NCI-H2227 (cell line): Measurements from ENCODE around the gene PRPSAP1.

Experiments
- DNase-seq: peaks from one replicate; lab custom pipeline; 2025; ENCODE audit not compliant: unreplicated experiment; lab: John Stamatoyannopoulos, UW

PRPSAP1 gene

DNA sequence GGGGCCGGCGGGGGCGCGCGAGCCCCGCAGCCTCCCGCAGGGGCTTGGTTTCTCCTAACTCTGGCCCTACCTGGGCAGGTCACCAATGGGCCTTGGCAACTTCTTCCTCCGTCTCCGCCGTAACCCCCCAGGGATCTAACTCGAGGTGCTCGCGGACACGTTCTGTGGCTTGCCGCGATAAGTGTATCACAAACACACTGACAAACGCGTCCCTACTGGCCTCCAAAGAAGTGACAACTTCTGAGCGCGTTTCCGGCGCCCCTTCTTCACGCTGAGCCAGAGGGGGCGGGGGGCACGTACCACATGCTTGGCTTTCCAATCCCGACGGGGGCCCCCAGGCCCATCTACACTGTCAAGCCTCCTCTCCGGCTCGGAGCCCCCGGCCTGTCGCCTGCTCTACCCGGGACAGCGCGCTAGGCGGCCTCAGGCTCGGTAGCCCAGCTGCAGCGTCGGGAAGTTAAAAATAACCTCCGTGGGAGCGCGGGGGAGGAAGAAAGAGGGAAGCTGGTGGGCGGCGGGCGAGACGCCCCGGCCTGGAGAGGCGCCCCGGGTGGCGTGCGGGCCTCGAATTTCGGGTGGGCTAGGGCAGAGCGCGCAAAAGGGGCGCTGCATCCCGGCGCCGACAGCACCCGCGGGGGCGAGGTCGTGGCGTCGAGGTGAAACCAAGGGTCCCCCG lies 30.0 kb upstream of the PRPSAP1 start:
- DNase-seq, result peak; percentile 31

DNA sequence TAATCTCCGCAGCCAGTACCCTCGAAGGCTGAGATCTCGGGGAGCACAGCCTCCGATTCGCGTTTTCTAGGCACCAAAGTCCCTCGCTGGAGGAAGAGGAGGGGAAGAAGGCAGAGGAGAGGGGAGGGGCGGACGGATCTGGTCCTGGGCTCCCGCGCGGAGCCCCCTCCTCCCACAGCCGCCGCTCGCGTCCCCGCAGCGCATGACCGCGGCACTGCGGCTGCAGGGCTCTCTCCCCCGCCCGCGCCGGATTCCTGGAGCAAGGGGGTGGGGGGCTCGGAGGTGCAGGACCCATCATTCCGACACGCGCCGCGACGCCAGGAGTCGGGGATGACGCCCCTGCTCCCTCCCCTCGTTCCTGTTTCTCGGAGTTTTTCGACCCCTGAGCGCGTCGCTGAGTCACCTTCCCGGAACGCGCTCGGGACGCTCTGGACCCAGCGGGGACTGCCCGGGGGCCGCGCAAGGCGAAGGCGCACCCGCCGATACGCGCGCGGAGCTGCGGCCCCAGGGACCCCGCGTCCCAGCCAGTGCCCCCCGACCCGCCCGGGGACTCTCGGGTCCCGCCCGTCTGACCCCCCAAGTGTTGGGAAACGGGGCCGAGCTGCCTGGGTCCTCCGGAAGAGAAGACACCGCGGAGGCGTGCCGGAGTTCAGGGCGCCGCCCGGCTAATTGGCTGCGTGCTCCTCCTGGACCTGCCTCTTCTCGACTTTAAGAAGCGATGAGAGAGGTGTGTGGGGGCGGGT lies 29.3 kb upstream of the PRPSAP1 start:
- peak; percentile 29 for DNase-seq

- DNase-seq, result peak; percentile 28
These were observed 28.7 kb upstream of the PRPSAP1 start for GRCh38 chr17:76382351-76382802.

GRCh38 chr17:76381633-76382350 lies 28.1 kb upstream of the PRPSAP1 start:
- no peak for DNase-seq

- no peak for DNase-seq
These were observed 26.1 kb upstream of the PRPSAP1 start for GRCh38 chr17:76379646-76380376.

DNA sequence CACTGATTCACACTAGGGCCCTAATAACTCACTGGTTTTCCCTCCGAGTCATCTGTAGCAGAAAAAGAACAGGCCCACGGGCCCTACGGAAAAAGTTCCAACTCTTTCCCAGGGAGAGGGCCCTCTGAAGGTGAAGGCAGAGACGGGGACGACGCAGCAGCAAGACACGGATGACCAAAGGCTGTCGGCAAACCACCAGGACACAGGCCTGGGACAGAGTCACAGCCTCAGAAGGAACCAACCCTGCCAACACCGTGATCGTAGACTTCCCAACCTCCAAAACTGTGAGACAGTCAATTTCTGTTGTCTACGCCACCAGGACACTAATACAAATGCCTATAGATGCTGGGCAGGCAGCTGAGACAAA lies 25.5 kb upstream of the PRPSAP1 start:
- no peak for DNase-seq

GRCh38 chr17:76378548-76379274 lies 25.0 kb upstream of the PRPSAP1 start:
- DNase-seq, result no peak

DNA sequence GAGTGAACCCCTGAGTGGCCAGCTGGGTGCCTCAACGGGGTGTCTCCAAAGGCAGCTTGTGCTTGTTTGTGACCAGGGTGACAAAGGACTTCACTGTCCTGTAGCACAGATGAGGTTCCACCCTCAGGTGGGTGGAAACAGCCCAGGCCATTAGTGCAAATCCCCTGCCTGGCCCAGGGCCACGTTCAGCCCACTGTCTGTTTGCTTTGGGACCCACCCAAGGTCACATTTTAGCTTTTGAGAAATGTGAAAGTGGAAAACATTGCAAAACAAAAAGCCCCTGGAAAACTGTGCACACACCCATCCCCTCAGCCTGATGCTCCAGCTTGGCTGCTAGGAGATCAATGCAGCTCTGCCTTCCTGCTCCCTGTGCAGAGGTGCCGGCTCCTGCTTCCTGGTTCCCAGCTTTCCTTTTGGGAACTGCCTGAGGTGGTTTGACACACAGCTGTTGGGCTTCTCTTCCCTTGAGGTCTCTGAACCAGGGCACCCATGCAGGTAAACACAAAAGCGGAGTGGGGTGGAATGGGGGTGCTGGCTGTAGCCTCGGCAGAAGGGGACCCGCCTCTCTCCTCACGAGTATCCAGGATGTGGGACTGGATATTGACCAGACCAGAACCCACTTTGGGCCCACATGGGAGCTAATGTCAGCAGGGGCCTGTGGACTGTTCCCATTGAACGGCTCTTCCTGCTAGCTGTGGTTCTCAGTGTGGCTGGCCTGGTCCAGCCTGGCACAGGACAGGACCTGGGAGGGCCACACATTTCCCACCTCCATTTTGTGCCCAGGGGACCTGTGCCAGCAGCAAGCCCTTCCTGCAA lies 22.8 kb upstream of the PRPSAP1 start:
- DNase-seq, result no peak

GRCh38 chr17:76371656-76372628 lies 18.2 kb upstream of the PRPSAP1 start:
- DNase-seq, result no peak

- DNase-seq, result no peak
These were observed 16.7 kb upstream of the PRPSAP1 start for GRCh38 chr17:76370261-76370993.

DNA sequence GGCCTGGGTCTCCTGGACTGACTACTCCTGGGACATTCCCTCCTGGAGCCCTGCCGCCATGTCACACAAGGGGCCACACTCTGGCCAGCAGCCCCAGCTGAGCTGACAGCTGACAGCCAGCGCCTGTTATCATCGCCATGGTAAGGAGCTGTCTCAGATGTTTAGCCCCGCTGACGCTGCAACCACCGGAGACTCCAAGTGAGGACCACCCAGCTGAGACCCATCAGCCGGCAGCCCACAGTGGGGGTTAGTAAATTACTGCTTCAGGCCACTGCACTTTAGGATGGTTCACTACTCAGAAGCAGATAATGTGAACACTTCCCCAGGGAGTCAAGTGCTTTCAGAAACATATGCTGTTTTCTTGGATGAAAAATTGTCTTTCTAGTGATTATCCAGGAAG lies 16.1 kb upstream of the PRPSAP1 start:
- peak; percentile 75 for DNase-seq

GRCh38 chr17:76369379-76369778 lies 15.7 kb upstream of the PRPSAP1 start:
- no peak for DNase-seq

DNA sequence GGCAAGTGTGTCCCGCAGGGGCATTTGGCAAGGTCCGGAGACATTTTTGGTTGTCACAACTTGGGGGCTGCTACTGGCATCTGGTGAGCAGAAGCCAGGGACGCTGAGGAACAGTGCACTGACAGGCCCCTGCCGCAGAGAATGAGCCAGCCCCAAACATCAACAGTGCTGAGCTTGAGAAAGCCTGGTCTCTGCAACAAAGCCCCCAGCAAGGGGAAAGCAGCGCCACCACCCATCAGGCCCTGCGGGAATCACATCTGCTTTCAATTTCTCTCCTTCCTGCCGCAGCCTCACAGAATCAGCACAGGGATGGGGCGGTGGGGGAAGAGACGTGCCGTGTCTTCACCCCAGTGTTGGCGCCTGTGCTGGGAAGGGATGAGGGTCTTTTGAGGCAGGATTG lies 14.8 kb upstream of the PRPSAP1 start:
- peak; percentile 18 for DNase-seq

- no peak for DNase-seq
These were observed 13.9 kb upstream of the PRPSAP1 start for GRCh38 chr17:76367642-76368041.

DNA sequence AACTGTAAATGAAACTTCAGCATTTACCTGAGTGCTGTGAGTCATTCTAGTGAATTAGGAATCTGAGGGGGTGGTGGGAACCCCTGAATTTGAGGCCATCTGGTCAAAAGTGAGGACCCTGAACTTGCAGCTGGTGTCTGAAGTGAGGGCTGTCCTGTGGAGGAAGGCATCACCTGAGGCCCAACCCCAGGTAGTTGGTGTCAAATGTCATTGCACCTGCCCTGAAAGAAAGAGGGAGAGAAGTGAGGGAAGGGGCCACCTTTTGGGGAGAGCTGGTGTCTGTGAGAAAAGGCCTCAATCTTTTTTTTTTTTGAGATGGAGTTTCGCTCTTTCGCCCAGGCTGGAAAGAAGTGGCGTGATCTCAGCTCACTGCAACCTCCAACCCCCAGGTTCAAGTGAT lies 12.5 kb upstream of the PRPSAP1 start:
- no peak for DNase-seq

GRCh38 chr17:76365256-76365903 lies 11.7 kb upstream of the PRPSAP1 start:
- no peak for DNase-seq

- DNase-seq, result no peak
These were observed 9.6 kb upstream of the PRPSAP1 start for GRCh38 chr17:76363107-76363842.
